Nephron progenitor cell (in vitro differentiated cells): ENCODE results near the gene ARRB1.
A peak's percentile ranks its signal among the peaks of the same experiment; 100 is the strongest.

Experiments used
- DNase-seq: peaks from one replicate; pipeline ENCODE4 v3.0.0; 2021
- H3K27ac Mint-ChIP-seq: 2 replicates; pipeline ENCODE4 v1.8.0; 2021; ENCODE audit warnings: mild to moderate bottlenecking, moderate library complexity, mixed read lengths
- H3K27me3 Mint-ChIP-seq: 2 replicates; pipeline ENCODE4 v1.8.0; 2021; ENCODE audit warnings: mild to moderate bottlenecking, low read depth, mixed read lengths; ENCODE audit not compliant: poor library complexity
- H3K36me3 Mint-ChIP-seq: 2 replicates; pipeline ENCODE4 v1.8.0; 2021; ENCODE audit warnings: low read depth, mixed read lengths
- H3K4me1 Mint-ChIP-seq: 2 replicates; pipeline ENCODE4 v1.8.0; 2021; ENCODE audit warnings: mixed read lengths
- H3K4me3 Mint-ChIP-seq: 2 replicates; pipeline ENCODE4 v1.8.0; 2021; ENCODE audit warnings: mild to moderate bottlenecking, moderate library complexity, mixed read lengths
- H3K9me3 Mint-ChIP-seq: 2 replicates; pipeline ENCODE4 v1.8.0; 2021; ENCODE audit warnings: mild to moderate bottlenecking, moderate library complexity, mixed read lengths
- TF ChIP-seq, protein P1 (sequence below): fragments of 200-600 bp; sonication (generic); IDR thresholded peaks from 2 replicates; pipeline ENCODE4 v1.5.0; 2021; ENCODE audit warnings: antibody characterized with exemption

The ARRB1 gene

DNA sequence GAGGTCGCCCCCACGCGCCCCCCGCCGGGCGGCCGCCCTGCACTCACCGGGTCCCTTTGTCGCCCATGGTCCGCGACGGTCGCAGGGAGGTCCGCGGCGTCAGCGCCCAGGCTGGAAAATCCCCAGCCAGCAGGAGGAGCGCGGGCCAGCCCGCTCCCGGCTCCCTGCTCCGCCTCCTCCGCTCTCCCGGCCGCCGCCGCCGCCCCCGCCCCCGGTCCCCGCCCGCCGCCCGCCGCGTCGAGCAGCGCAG is at the start of gene ARRB1:
TSS of gene ARRB1 (minus strand) at position 121 of the 250 bp plus-strand sequence. CDS start at position 67, 54 bp downstream.
- peak; percentile 79 for DNase-seq
- TF ChIP-seq, protein P1, sequence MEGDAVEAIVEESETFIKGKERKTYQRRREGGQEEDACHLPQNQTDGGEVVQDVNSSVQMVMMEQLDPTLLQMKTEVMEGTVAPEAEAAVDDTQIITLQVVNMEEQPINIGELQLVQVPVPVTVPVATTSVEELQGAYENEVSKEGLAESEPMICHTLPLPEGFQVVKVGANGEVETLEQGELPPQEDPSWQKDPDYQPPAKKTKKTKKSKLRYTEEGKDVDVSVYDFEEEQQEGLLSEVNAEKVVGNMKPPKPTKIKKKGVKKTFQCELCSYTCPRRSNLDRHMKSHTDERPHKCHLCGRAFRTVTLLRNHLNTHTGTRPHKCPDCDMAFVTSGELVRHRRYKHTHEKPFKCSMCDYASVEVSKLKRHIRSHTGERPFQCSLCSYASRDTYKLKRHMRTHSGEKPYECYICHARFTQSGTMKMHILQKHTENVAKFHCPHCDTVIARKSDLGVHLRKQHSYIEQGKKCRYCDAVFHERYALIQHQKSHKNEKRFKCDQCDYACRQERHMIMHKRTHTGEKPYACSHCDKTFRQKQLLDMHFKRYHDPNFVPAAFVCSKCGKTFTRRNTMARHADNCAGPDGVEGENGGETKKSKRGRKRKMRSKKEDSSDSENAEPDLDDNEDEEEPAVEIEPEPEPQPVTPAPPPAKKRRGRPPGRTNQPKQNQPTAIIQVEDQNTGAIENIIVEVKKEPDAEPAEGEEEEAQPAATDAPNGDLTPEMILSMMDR = no peak
- H3K27ac Mint-ChIP-seq = peak within 1 kb of the TSS; percentile 80
- H3K36me3 Mint-ChIP-seq = no peaks in the 10 kb centered on the region
- H3K9me3 Mint-ChIP-seq = no peaks in the 10 kb centered on the region
- peak within 1 kb of the TSS; percentile 90 for H3K4me3 Mint-ChIP-seq
- H3K27me3 Mint-ChIP-seq = peaks cover 33% of the 10 kb centered on the region
- H3K4me1 Mint-ChIP-seq = peaks cover 56% of the 10 kb centered on the region

DNA sequence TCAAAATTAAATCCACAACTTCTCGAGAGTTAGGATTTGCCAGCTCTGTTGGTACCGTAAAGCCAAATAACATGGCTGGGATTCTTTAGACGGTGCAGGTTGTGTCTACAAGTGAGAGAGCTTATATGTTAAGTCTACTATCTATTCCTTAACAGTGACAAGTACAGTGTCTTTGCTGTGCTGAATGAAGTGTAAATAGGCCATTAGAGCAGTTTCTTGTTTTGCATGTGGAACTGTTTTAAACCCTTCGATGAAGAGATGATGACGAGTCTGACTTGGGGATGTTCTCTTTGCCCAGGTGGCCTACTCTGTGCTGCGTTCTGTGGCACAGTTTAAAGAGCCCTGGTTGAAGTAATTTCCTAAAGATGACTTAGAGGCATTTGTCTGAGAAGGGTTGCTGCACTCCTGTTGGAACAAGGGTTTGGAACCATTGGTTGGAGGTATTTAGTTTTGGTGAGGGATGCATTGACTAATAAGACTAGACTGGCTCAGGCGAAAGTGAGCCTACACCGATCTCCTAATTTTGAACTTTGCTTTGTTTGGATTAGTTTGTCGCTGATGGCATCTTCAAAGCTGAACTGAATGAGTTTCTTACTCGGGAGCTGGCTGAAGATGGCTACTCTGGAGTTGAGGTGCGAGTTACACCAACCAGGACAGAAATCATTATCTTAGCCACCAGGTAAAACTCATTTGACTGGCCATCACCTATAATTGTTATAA is 48.8 kb upstream of the ARRB1 start:
- no peak for DNase-seq
- peaks cover 36% of the 10 kb centered on the region for H3K4me1 Mint-ChIP-seq
- peaks cover 24% of the 10 kb centered on the region for H3K27me3 Mint-ChIP-seq
- peak overlapping the region; percentile 100 for H3K27ac Mint-ChIP-seq
- TF ChIP-seq, protein P1 = no peak
- H3K36me3 Mint-ChIP-seq = peaks cover 51% of the 10 kb centered on the region
- no peaks in the 10 kb centered on the region for H3K9me3 Mint-ChIP-seq
- peak overlapping the region; percentile 100 for H3K4me3 Mint-ChIP-seq

DNA sequence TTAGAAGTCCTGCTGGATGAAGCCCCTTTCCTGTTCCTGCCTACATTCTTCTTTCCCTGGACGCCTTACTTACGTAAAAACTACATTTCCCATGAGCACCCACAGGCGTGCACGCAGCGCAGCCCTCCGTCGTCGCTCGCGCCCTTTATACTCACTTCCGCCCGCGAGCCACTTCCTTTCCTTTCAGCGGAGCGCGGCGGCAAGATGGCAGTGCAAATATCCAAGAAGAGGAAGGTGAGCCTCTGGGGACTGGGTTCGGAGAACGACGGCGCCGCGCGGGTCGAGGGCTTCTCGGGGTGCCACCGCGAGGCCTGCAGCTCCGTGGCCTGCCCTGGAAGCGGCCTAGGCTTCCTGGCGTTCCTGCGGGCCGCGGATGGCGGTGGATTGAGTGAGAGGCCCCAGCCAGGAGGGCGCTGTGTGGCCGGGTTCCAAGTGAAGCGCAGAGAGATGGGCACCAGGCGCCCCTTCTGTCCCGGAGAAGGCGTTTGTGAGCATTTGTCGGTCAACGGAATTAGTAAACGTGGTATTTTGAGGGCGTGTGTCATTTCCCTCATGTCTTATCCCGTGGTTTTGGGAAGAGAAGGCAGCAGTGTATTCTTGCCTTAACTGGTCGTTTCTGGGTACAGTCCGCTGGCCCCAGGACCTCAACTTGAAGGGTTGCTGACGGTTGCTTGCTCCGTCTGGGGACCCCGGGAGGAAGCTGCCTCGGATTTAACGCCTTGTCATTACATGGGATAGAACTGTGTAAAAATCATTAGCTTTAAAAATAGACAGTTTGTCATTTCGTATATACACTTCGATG is 48.1 kb upstream of the ARRB1 start, which contains the start of gene RPS3:
TSS of gene RPS3 (plus strand) at position 175 of the 802 bp plus-strand sequence. CDS start at position 205, 30 bp downstream.
- Mint-ChIP-seq H3K9me3 (no peaks in the 10 kb centered on the region), H3K36me3 (peaks cover 43% of the 10 kb centered on the region), H3K27me3 (peaks cover 29% of the 10 kb centered on the region), H3K4me3 (peak within 1 kb of the TSS; percentile 100), H3K27ac (peak within 1 kb of the TSS; percentile 100), H3K4me1 (peaks cover 36% of the 10 kb centered on the region)
- TF ChIP-seq, protein P1 = no peak
- peak; percentile 87 for DNase-seq

DNA sequence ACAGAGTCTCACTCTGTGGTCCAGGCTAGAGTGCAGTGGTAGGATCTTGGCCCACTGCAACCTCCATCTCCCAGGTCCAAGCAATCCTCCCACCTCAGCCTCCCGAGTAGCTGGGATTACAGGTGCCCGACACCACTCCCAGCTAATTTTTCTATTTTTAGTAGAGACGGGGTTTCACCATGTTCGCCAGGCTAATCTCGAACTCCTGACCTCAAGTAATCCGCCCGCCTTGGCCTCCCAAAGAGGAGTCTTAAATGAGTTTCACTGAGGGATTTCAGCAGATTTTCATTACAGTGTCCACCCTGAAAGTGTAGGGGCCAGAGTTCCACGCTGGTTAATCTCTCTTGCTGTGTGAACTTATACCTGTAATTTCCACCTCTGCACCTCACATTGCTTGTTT is 47.4 kb upstream of the ARRB1 start:
- H3K27me3 Mint-ChIP-seq = peaks cover 31% of the 10 kb centered on the region
- H3K4me3 Mint-ChIP-seq = peak overlapping the region; percentile 100
- H3K27ac Mint-ChIP-seq = no peak overlapping the region
- DNase-seq = no peak
- H3K9me3 Mint-ChIP-seq = no peaks in the 10 kb centered on the region
- H3K36me3 Mint-ChIP-seq = peaks cover 37% of the 10 kb centered on the region
- peaks cover 36% of the 10 kb centered on the region for H3K4me1 Mint-ChIP-seq
- TF ChIP-seq, protein P1 = no peak

DNA sequence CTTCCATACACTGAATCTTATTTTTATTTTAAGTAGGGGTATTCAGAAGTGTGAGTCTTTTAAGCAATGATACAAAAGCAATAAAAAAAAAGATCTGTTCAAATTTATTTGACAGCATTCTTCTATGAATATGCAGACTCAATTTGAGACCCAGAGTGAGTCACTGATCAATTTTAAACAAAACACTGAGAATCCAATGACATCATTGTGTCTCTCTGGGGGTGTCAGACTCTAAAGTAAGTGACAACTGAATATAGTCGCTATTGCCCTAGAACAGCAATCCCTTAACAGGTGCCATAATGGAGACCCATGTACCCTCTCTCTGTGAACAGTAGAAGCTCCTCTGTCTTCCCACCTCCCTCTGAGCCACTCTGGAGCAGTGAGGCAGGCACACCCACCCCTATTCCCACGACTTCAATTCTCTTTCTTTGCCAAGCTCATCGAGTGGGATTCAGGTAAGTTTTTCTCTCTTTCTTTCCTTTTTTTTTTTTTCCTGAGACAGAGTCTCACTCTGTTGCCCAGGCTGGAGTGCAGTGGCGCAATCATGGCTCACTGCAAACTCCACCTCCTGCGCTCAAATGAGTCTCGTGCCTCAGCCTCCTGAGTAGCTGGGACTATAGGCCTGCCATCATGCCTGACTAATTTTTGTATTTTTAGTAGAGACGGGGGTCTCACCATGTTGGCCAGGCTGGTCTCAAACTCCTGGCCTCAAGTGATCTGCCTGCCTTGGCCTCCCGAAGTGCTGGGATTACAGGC is 42.8 kb upstream of the ARRB1 start:
- Mint-ChIP-seq H3K4me3 (no peak overlapping the region), H3K27me3 (peaks cover 55% of the 10 kb centered on the region), H3K9me3 (no peaks in the 10 kb centered on the region), H3K4me1 (no peaks in the 10 kb centered on the region), H3K36me3 (no peaks in the 10 kb centered on the region), H3K27ac (no peak overlapping the region)
- no peak for DNase-seq
- TF ChIP-seq, protein P1 = no peak
